ENCODE data around the gene BLMH.

GRCh38 chr17:30334421-30334820 lies 42.7 kb upstream of the BLMH start:
- TF ChIP-seq YY1 (IDR thresholded peaks at IDR 0.05; ENCODE audit: extremely low read depth, insufficient replicate concordance, low read depth, low read length) (no peak), ZFX (IDR thresholded peaks at IDR 0.05) (no peak)
- TF ChIP-seq, protein P1, sequence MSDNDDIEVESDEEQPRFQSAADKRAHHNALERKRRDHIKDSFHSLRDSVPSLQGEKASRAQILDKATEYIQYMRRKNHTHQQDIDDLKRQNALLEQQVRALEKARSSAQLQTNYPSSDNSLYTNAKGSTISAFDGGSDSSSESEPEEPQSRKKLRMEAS (IDR thresholded peaks at IDR 0.05) = no peak
